Mesothelial cell of epicardium (in vitro differentiated cells): ENCODE measurements around the gene ST7. TPM values are rescaled to one million over a fixed set of nuclear protein-coding genes. Genes with fewer than 3 reads are reported as not detected.
"Not testable (repeated sequence)": the region's sequence is repeated elsewhere in the genome, so short reads cannot be mapped to it uniquely, and the experiment has no call there.

Source experiments
- DNase-seq, 2 experiments: peaks; one replicate each; pipeline ENCODE4 v3.0.0; 2021; ENCODE audit warnings: low spot score in 2 of 2; ENCODE audit not compliant: unreplicated experiment in 2 of 2
- H3K27ac Mint-ChIP-seq: 2 replicates; pipeline ENCODE4 v1.8.0; 2021; ENCODE audit warnings: mixed read lengths
- H3K27me3 Mint-ChIP-seq: 2 replicates; pipeline ENCODE4 v1.8.0; 2021; ENCODE audit warnings: low read depth, mixed read lengths
- H3K36me3 Mint-ChIP-seq: 2 replicates; pipeline ENCODE4 v1.8.0; 2021; ENCODE audit warnings: mixed read lengths
- H3K4me1 Mint-ChIP-seq: 2 replicates; pipeline ENCODE4 v1.8.0; 2021; ENCODE audit warnings: mixed read lengths
- H3K4me3 Mint-ChIP-seq: 2 replicates; pipeline ENCODE4 v1.8.0; 2021; ENCODE audit warnings: mild to moderate bottlenecking, moderate library complexity, mixed read lengths
- H3K9me3 Mint-ChIP-seq: 2 replicates; pipeline ENCODE4 v1.8.0; 2021; ENCODE audit warnings: mixed read lengths
- total RNA-seq: library from RNA; stranded (reverse); gene quantifications from 3 replicates; pipeline ENCODE4 v1.2.1, GENCODE V29; 2021
- TF ChIP-seq, protein P1 (sequence below): fragments of 200-600 bp; sonication (generic); IDR thresholded peaks from one replicate; pipeline ENCODE4 v1.5.0; 2021; ENCODE audit warnings: antibody characterized with exemption; ENCODE audit not compliant: unreplicated experiment

Gene ST7
- total RNA-seq, 1 donor from 2014 or later = 40.5 TPM

DNA sequence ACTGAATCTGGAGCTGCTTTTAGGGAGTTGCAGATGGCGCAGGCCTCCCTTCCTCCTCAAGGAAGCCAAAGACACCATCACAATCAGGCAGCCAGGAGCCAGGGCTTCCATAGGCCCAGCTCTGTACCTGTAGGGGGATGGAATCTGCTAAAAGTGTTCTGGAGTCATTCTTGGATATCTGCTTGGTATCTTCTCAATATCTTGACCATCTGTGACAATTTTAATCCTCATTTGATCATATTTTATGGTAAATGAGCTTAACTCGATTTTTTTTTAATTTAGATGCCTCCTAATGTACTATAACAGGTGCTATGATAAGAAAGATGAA is 3.1 kb downstream of the ST7 start:
- TF ChIP-seq, protein P1, sequence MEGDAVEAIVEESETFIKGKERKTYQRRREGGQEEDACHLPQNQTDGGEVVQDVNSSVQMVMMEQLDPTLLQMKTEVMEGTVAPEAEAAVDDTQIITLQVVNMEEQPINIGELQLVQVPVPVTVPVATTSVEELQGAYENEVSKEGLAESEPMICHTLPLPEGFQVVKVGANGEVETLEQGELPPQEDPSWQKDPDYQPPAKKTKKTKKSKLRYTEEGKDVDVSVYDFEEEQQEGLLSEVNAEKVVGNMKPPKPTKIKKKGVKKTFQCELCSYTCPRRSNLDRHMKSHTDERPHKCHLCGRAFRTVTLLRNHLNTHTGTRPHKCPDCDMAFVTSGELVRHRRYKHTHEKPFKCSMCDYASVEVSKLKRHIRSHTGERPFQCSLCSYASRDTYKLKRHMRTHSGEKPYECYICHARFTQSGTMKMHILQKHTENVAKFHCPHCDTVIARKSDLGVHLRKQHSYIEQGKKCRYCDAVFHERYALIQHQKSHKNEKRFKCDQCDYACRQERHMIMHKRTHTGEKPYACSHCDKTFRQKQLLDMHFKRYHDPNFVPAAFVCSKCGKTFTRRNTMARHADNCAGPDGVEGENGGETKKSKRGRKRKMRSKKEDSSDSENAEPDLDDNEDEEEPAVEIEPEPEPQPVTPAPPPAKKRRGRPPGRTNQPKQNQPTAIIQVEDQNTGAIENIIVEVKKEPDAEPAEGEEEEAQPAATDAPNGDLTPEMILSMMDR = no peak
- Mint-ChIP-seq H3K27ac (peak overlapping the region; percentile 100), H3K36me3 (peaks cover 5% of the 10 kb centered on the region), H3K4me1 (peaks cover 43% of the 10 kb centered on the region), H3K27me3 (no peaks in the 10 kb centered on the region), H3K9me3 (no peaks in the 10 kb centered on the region), H3K4me3 (no peak overlapping the region)
- no peak for DNase-seq

DNA sequence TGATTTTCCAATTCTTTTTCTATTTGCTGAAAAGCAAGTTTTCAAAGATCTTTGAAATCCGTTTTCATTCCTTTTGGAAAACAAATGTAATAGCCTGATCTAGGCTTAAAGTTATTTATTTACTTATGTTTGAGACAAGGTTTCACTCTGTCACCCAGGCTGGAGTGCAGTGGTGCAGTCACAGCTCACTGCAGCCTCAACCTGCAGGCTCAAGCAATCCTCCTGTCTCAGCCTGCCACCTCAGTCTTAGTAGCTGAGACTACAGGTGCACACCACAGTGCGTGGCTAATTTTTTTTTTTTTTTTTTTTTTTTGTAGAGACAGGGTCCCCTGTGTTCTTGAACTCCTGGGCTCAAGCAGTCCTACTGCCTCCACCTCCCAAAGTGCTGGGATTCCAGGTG is 4.6 kb downstream of the ST7 start:
- H3K4me3 Mint-ChIP-seq = no peak overlapping the region

DNA sequence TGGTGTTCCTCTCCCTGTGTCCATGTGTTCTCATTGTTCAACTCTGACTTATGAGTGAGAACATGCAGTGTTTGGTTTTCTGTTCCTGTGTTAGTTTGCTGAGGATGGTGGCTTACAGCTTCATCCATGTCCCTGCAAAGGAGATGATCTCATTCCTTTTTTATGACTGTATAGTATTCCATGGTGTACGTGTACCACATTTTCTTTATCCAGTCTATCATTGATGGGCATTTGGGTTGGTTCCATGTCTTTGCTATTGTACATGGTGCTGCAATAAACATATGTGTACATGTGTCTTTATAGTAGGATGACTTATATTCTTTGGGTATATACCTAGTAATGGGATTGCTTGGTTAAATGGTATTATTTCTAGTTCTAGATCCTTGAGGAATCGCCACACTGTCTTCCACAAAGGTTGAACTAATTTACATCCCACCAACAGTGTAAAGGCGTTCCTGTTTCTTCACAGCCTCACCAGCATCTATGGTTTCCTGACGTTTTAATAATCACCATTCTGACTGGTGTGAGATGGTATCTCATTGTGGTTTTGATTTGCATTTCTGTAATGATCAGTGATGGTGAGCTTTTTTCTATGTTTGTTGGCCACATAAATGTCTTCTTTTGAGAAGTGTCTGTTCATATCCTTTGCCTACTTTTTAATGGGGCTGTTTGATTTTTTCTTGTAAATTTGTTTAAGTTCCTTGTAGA is 8.8 kb downstream of the ST7 start:
- peak overlapping the region; percentile 55 for H3K27ac Mint-ChIP-seq
- H3K36me3 Mint-ChIP-seq, H3K4me3 Mint-ChIP-seq, H3K9me3 Mint-ChIP-seq, H3K4me1 Mint-ChIP-seq, H3K27me3 Mint-ChIP-seq, DNase-seq: not testable (repeated sequence)

More for the DNA sequence above, 4.6 kb downstream of the ST7 start:
- no peaks in the 10 kb centered on the region for H3K27me3 Mint-ChIP-seq
- no peak overlapping the region for H3K27ac Mint-ChIP-seq
- H3K4me1 Mint-ChIP-seq = peaks cover 34% of the 10 kb centered on the region
- peaks cover 8% of the 10 kb centered on the region for H3K36me3 Mint-ChIP-seq
- TF ChIP-seq, protein P1 = no peak
- DNase-seq = no peak
- H3K9me3 Mint-ChIP-seq = peaks cover 3% of the 10 kb centered on the region

DNA sequence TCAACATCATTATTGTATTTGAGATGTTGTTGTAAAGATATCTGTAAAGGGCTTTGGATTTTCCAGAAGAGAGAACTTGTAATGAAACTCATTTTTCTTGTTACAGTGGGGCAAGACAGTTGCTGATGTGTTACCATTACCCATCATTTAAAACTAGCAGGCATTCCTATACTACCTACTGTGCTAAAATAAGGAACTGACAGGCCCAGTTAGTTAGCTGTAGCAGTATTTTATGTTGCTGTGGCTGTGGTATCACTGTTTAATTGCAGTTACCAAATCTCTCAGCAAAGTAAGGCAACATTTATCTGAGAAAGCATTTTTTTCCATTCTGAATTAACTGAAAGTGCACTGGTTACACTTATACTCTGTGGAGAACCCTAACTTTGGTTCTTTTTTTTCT is 9.9 kb downstream of the ST7 start:
- Mint-ChIP-seq H3K4me1 (peaks cover 8% of the 10 kb centered on the region), H3K36me3 (peaks cover 8% of the 10 kb centered on the region), H3K9me3 (peaks cover 3% of the 10 kb centered on the region), H3K27me3 (no peaks in the 10 kb centered on the region), H3K27ac (no peak overlapping the region), H3K4me3 (no peak overlapping the region)
- TF ChIP-seq, protein P1 = no peak
- DNase-seq = no peak

DNA sequence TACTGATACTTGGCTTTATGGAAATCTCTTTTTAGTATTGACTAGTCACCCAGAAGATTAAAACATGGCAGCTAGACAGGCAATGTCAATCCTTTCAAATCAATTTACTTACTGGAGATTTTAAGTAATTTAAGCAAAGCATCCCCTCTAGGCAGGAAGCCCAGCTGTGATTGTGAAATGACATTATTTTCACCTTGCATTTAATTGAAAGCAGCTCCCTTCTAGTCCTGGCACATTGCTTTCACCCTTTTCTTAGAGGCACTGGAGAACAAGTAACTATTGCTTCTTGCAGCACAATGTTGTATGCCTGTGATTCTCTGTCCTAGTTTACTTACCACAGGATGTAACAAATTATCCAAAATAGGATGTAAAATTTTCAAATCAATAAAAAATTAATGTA is 13.3 kb downstream of the ST7 start:
- Mint-ChIP-seq H3K27me3 (no peaks in the 10 kb centered on the region), H3K36me3 (peaks cover 3% of the 10 kb centered on the region), H3K4me1 (peaks cover 14% of the 10 kb centered on the region), H3K9me3 (peaks cover 3% of the 10 kb centered on the region), H3K27ac (no peak overlapping the region), H3K4me3 (no peak overlapping the region)
- TF ChIP-seq, protein P1 = no peak
- no peak for DNase-seq

DNA sequence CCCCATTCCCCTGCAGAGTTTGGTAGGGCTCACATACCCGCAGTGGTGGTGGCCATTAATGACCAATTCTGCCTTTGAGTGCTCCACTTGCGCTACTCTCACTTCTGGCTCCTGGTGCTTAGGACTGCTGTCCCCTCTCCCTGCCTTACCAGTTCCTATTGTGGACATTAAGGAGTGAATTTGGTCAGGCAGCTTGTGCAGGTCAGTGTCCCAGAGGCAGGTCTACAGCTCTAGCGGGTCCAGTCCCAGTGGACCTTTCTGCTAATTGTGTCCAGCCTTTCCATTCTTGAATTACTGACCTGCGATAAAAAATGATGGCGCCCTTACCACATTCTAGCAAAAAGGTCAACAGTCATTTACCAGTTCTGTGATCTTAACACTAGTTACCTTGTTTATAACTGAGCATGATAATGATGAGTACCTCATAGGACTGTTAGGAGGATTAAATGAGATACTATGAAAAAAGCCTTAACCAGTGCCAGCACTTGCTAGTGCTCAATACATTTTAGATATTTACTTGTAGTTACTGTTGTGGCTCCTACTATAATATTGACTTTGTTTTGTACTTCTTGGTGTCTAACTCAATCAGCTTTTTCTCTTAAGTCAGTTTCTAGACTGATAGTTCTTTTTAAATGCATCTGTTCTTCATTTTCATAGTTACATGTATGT is 14.1 kb downstream of the ST7 start:
- Mint-ChIP-seq H3K4me3 (no peak overlapping the region), H3K9me3 (no peaks in the 10 kb centered on the region), H3K27me3 (no peaks in the 10 kb centered on the region), H3K36me3 (no peaks in the 10 kb centered on the region), H3K27ac (peak overlapping the region; percentile 33), H3K4me1 (peaks cover 14% of the 10 kb centered on the region)
- DNase-seq = no peak
- TF ChIP-seq, protein P1 = no peak
